ENCODE measurements around the gene MERTK. TPM values are rescaled to one million over a fixed set of nuclear protein-coding genes. Genes with fewer than 3 reads are reported as not detected.
"Not testable (repeated sequence)": the region's sequence is repeated elsewhere in the genome, so short reads cannot be mapped to it uniquely, and the experiment has no call there.

Gene MERTK
- total and polyA plus RNA-seq, 2 donors (not counting 1 experiment from before 2014, with no cell fraction given), result 0.04 to 0.34 TPM

GRCh38 chr2:111958901-111959300 lies 60.5 kb downstream of the MERTK start:
- Histone ChIP-seq H2AFZ (ENCODE audit: insufficient read depth, low read depth, low read length, poor library complexity, severe bottlenecking) (no peak overlapping the region), H3K36me3 (replicated peaks in 1 of 2; ENCODE audit: control extremely low read depth in 1 of 2, control insufficient read depth in 1 of 2, extremely low read depth in 1 of 2, insufficient read depth in 2 of 2, low read length in 1 of 2) (no peaks in the 10 kb centered on the region), H3K4me3 (ENCODE audit: control extremely low read depth in 1 of 5, extremely low read depth in 1 of 5, insufficient read depth in 1 of 5, low read depth in 2 of 5, low read length in 4 of 5) (no peak overlapping the region), H3K4me2 (replicated peaks; ENCODE audit: low read depth, low read length, poor library complexity, severe bottlenecking) (no peak overlapping the region), H3K9ac (ENCODE audit: low read length) (no peak overlapping the region), H3K27ac (ENCODE audit: low read length in 2 of 2) (no peak overlapping the region), H3K4me1 (ENCODE audit: control insufficient read depth in 2 of 2, insufficient read depth in 2 of 2, low read length in 2 of 2) (no peaks in the 10 kb centered on the region), H3K79me2 (ENCODE audit: control insufficient read depth, insufficient read depth, low read length) (no peaks in the 10 kb centered on the region), H4K20me1 (ENCODE audit: control insufficient read depth, insufficient read depth, low read length, poor library complexity, severe bottlenecking) (no peaks in the 10 kb centered on the region), H3K9me3 (ENCODE audit: control extremely low read depth in 1 of 3, control insufficient read depth in 2 of 3, insufficient read depth in 1 of 3, low read length in 2 of 3) (no peaks in the 10 kb centered on the region), H3K27me3 (replicated peaks in 1 of 4; ENCODE audit: control extremely low read depth in 1 of 4, control insufficient read depth in 3 of 4, insufficient read depth in 4 of 4, low read length in 3 of 4) (peaks cover 0 to 3% (median 0%) of the 10 kb centered on the region in 4 experiments)
- no peak for ATAC-seq (ENCODE audit: low read depth)
- intact Hi-C loops (cut with micrococcal nuclease), result no loop called here
- no peak for DNase-seq
- Mint-ChIP-seq H3K4me3 (no peak overlapping the region), H3K27ac (no peak overlapping the region), H3K27me3 (peaks cover 15% of the 10 kb centered on the region), H3K9me3 (ENCODE audit: insufficient read depth) (no peaks in the 10 kb centered on the region), H3K4me1 (no peaks in the 10 kb centered on the region)
- no peak for TF ChIP-seq CTCF (IDR thresholded peaks at IDR 0.05)
- no peak for TF ChIP-seq EZH2 (IDR thresholded peaks at IDR 0.05; ENCODE audit: borderline replicate concordance, insufficient read depth, low read depth, low read length, poor library complexity, severe bottlenecking)
- ChIA-PET CTCF (no interaction called here), POLR2A (no interaction called here)
- 100% methylated on average over 1 of the region's 1 CpG for WGBS (ENCODE audit: insufficient coverage)

DNA sequence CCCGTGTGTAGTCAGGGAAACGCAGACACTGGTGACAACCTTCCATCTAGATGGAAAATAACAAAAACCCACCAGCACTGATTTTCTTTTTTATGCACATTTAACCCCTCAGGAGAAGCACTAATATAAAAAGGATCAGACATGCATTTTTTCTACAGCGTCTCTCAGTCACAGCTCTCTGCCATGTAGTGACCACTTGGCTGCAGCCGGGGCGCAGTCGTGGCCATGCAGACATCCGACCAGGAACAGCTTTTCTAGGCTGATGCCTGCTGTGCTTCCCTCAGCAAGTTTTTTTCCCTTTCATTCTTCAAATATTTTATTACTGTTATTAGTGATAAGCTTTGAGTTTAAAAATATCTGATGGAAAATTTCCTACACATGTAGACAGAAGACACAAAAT lies 63.3 kb downstream of the MERTK start:
- no peak overlapping the region for H3K4me3 ChIP-seq (ENCODE audit: control extremely low read depth in 1 of 5, extremely low read depth in 1 of 5, insufficient read depth in 1 of 5, low read depth in 2 of 5, low read length in 4 of 5)
- ATAC-seq (ENCODE audit: low read depth) (no peak), DNase-seq (no peak)
- no peaks in the 10 kb centered on the region for H3K79me2 ChIP-seq (ENCODE audit: control insufficient read depth, insufficient read depth, low read length)
- H3K9ac ChIP-seq (ENCODE audit: low read length), result no peak overlapping the region
- no peak overlapping the region for H3K4me2 ChIP-seq (replicated peaks; ENCODE audit: low read depth, low read length, poor library complexity, severe bottlenecking)
- H2AFZ ChIP-seq (ENCODE audit: insufficient read depth, low read depth, low read length, poor library complexity, severe bottlenecking), result no peak overlapping the region
- H3K36me3 ChIP-seq (replicated peaks in 1 of 2; ENCODE audit: control extremely low read depth in 1 of 2, control insufficient read depth in 1 of 2, extremely low read depth in 1 of 2, insufficient read depth in 2 of 2, low read length in 1 of 2), result no peaks in the 10 kb centered on the region
- H3K4me1 Mint-ChIP-seq, result no peaks in the 10 kb centered on the region
- 95% methylated on average over 4 of the region's 7 CpGs for WGBS (ENCODE audit: insufficient coverage)
- H3K4me1 ChIP-seq (ENCODE audit: control insufficient read depth in 2 of 2, insufficient read depth in 2 of 2, low read length in 2 of 2), result no peaks in the 10 kb centered on the region
- peaks cover 8% of the 10 kb centered on the region for H3K27me3 Mint-ChIP-seq
- no peaks in the 10 kb centered on the region for H3K9me3 Mint-ChIP-seq (ENCODE audit: insufficient read depth)
- H3K4me3 Mint-ChIP-seq, result no peak overlapping the region
- TF ChIP-seq CTCF (IDR thresholded peaks at IDR 0.05) (no peak), EZH2 (IDR thresholded peaks at IDR 0.05; ENCODE audit: borderline replicate concordance, insufficient read depth, low read depth, low read length, poor library complexity, severe bottlenecking) (no peak)
- no peaks in the 10 kb centered on the region for H3K27me3 ChIP-seq (replicated peaks in 1 of 4; ENCODE audit: control extremely low read depth in 1 of 4, control insufficient read depth in 3 of 4, insufficient read depth in 4 of 4, low read length in 3 of 4)
- H3K27ac Mint-ChIP-seq, result no peak overlapping the region
- no peaks in the 10 kb centered on the region for H4K20me1 ChIP-seq (ENCODE audit: control insufficient read depth, insufficient read depth, low read length, poor library complexity, severe bottlenecking)
- POLR2A ChIA-PET, result no interaction called here
- intact Hi-C loops (cut with micrococcal nuclease), result no loop called here
- H3K9me3 ChIP-seq (ENCODE audit: control extremely low read depth in 1 of 3, control insufficient read depth in 2 of 3, insufficient read depth in 1 of 3, low read length in 2 of 3), result no peaks in the 10 kb centered on the region
- CTCF ChIA-PET, result no interaction called here
- H3K27ac ChIP-seq (ENCODE audit: low read length in 2 of 2), result no peak overlapping the region

- CTCF ChIA-PET; H3K36me3 ChIP-seq (replicated peaks in 1 of 2; ENCODE audit: control extremely low read depth in 1 of 2, control insufficient read depth in 1 of 2, extremely low read depth in 1 of 2, insufficient read depth in 2 of 2, low read length in 1 of 2); H3K9me3 Mint-ChIP-seq (ENCODE audit: insufficient read depth); H3K4me3 ChIP-seq (ENCODE audit: control extremely low read depth in 1 of 5, extremely low read depth in 1 of 5, insufficient read depth in 1 of 5, low read depth in 2 of 5, low read length in 4 of 5); H3K9me3 ChIP-seq (ENCODE audit: control extremely low read depth in 1 of 3, control insufficient read depth in 2 of 3, insufficient read depth in 1 of 3, low read length in 2 of 3); H3K79me2 ChIP-seq (ENCODE audit: control insufficient read depth, insufficient read depth, low read length); H4K20me1 ChIP-seq (ENCODE audit: control insufficient read depth, insufficient read depth, low read length, poor library complexity, severe bottlenecking); H3K27ac Mint-ChIP-seq; H3K27ac ChIP-seq (ENCODE audit: low read length in 2 of 2); H2AFZ ChIP-seq (ENCODE audit: insufficient read depth, low read depth, low read length, poor library complexity, severe bottlenecking); intact Hi-C loops (cut with micrococcal nuclease); H3K27me3 ChIP-seq (replicated peaks in 1 of 4; ENCODE audit: control extremely low read depth in 1 of 4, control insufficient read depth in 3 of 4, insufficient read depth in 4 of 4, low read length in 3 of 4); H3K4me3 Mint-ChIP-seq; DNase-seq; H3K9ac ChIP-seq (ENCODE audit: low read length); ATAC-seq (ENCODE audit: low read depth); POLR2A ChIA-PET; H3K4me1 Mint-ChIP-seq; H3K27me3 Mint-ChIP-seq; H3K4me1 ChIP-seq (ENCODE audit: control insufficient read depth in 2 of 2, insufficient read depth in 2 of 2, low read length in 2 of 2); H3K4me2 ChIP-seq (replicated peaks; ENCODE audit: low read depth, low read length, poor library complexity, severe bottlenecking): not testable (repeated sequence)
- 100% methylated on average over 1 of the region's 9 CpGs for WGBS (ENCODE audit: insufficient coverage)
These were observed 64.7 kb downstream of the MERTK start for GRCh38 chr2:111963086-111963485.
